GM18498 (cell line): ENCODE results near the gene AGAP1.
"Not testable (repeated sequence)": the region's sequence is repeated elsewhere in the genome, so short reads cannot be mapped to it uniquely, and the experiment has no call there.

Source experiments
- ATAC-seq: cut with Tn5 transposase; IDR thresholded peaks from one replicate; pipeline ENCODE4 v1.9.1; 2021; ENCODE audit warnings: mild to moderate bottlenecking, moderate library complexity; ENCODE audit not compliant: unreplicated experiment

Gene AGAP1

DNA sequence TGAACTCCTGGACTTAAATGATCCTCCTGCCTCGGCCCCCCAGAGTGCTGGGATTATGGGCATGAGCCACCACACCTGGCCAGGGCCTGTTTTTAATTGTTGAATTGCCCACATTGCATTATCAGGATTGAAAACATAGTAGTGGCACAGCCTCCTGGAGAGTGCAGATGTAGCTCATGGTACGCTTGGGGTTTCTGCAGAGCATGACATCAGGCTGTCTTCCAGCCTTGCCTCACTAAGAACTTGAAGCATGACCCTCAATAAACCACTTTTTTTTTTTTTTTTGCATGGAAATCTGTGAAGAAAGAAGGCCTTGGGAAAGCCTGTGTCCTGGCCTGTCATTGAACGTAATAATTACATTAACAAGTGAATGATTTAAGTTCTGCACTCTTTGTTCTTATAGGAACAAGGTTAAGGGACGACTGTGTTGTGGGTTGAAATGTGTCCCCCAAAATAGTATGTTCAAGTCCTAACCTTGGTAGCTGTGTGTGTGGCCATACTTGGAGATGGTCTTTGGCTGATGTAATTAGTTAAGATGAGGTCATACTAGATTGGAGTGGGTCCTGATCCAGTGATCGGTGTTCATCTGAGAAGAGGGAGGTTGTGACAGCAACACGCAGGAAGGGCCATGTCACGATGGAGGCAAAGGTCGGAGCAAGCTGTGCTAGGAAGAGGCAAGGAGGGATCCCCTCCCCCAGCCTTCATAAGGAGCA, 90.2 kb downstream of the AGAP1 start:
- ATAC-seq: no peak

DNA sequence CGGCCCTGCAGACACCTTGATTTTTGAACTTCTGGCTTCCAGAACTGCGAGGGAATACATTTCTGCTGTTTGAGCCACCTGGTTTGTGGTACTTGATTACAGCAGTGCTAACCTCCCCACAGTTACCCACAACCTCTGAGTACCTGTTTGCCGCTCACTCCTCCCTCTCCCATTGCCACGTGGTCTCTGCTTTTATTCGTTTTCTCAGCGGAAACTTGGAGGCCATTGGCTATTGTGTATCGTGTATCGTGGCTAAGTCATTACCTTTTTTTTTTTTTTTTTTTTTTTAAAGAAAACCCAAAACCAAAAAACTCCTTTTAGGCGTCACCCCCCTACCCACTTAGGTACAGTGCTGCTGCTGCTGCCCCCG, 90.8 kb downstream of the AGAP1 start:
- ATAC-seq: no peak

DNA sequence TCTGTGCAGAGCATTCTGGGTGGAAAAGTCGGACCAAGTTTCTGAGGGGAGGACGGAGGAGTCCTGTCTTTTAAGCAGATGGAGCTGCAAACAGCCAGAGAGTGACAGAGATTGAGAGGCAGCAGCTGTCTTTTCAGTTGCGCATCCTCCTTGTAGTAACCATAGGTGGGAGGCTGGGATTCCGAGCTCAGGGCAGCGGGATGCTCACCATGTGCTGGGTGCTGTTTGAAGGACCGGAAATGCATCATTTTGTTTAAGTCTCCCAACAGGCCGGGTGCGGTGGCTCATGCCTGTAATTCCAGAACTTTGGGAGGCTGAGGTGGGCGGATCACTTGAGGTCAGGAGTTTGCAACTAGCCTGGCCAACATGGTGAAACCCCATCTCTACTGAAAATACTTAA, 93.4 kb downstream of the AGAP1 start:
- ATAC-seq: no peak

DNA sequence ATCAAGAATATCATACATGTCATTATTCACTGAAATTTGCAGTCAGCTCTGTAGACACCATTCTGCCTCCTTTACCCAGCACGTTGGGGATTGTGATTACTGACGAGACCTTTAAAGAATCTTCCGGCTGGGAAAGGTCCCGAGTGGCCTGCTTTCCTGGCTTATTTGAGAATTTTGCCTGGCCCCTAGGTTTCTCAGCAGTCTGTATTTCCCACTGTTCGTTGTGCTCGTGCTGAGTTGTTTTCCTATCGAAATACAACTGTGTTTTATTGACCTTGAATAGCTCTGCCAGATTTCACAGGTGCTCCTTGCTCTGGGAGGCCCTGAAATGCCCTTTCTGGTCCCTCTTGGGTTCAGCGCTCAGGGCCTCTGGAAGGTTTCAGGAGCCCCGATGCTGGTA, 94.9 kb downstream of the AGAP1 start:
- no peak for ATAC-seq

DNA sequence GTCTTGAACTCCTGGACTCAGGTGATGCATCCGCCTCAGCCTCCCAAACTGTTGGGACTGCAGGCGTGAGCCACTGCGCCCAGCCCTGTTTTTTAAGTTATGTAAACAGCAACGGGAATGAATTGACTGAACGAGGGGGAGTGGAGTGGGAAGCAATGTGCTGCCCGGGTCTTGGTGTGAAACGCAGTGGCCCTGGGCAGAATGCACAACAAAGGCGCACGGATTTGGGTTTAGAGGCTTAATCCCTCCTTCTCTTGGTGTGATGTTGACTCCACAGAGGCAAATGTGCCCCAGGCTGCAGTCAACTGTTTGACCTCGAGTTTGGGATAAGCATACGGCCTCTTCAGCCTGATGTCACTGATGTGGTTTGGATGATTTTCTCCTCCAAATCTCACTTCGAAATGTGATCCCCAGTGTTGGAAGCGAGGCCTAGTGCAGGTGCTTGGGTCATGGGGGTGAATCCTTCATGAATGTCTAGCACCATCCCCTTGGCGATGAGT, 97.4 kb downstream of the AGAP1 start:
- ATAC-seq: no peak

DNA sequence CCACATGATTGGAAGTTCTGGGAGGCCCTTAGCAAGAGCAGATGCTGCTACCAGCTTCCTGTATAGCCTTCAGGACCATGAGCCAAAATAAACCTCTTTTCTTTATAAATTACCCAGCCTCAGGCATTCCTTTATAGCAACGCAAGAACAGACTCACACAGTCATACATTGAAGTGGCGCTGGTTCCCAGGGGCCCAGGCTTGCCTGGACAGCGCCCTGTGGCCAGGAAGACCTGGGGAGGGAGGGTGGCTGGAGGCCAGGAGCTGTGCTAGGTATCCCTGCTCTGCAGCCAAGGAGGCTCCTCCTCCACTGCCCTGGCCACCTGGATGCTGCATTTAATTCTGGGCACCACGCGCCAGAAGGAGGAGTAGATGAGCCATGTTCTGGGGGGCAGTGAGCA, 98.1 kb downstream of the AGAP1 start:
- no peak for ATAC-seq

DNA sequence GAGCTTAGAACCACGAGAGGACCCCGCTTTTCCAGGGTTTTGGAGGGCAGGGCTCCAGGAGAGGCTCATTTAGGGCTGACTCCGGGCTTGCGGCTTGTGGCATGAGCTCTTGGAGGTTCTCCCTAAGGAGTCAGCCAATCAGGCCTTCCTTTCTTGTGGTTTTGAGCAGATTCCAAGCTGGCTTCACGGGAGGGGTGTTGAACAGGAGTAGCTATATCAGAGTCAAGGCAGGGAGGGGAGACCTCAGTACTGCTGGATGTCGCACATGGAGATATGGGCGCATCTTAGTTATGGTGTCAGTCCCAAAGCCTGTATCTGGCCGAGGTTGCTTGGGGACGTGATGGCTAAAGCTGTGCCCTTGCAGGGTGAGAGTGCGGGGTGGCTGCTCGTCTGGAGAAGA, 98.6 kb downstream of the AGAP1 start:
- ATAC-seq: no peak

DNA sequence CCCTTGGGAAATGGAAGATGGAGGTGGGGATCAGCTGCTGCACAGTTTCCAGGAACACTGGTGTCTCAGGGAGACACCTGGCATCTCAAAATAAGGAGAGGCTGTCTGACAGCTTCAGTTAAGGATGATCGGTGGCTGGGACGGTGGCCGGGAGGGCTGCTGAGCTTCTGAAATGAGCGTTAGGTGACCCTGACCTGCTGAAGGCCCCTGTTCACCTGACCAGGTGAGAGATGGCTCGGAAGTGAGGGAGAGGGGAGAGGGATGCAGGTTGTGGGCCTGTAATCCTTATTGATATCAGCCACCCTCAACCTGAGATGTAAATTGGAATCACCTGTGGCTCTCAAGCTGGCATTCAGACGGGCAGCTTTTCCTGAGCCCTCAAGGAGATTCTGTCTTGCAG, 99.0 kb downstream of the AGAP1 start:
- ATAC-seq: no peak

DNA sequence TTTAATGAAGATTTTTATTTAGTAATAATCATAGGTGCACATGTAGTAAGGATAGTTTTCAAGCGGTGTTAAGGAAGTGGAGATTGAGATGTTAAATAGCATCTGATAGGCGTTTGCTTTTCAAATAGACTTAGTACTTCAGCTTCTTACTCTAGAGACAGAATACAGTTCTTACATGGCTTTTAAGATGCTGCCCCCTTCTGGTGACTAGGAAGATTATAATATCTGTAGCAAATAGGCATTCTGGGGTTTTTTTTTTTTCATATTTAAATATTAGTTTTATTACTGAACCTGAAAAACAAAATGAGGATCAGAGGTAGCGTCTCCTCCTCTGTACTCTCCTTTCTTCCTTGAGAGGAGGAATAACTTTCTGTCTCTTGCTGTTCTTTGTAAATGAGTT, 100.2 kb downstream of the AGAP1 start:
- ATAC-seq: no peak

DNA sequence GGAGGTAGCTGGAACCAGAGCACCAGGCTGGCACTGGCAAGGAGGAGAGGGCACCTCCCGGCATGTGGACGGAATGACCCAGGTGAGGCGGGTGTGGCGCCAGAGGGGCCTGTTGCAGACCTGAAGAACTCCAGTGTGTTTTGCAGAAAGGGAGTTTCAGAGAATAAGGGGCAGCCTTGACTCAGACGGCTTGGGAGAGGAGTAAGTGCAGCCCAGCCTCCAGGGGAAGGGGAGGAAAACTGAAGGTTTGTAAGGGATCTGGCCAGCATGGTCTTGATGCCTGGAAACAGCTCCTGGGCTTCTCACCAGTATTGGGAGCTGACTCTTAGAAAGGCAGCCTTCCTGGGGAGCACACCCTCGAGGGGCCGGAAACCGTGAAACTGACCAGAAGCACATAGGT, 101.1 kb downstream of the AGAP1 start:
- no peak for ATAC-seq

DNA sequence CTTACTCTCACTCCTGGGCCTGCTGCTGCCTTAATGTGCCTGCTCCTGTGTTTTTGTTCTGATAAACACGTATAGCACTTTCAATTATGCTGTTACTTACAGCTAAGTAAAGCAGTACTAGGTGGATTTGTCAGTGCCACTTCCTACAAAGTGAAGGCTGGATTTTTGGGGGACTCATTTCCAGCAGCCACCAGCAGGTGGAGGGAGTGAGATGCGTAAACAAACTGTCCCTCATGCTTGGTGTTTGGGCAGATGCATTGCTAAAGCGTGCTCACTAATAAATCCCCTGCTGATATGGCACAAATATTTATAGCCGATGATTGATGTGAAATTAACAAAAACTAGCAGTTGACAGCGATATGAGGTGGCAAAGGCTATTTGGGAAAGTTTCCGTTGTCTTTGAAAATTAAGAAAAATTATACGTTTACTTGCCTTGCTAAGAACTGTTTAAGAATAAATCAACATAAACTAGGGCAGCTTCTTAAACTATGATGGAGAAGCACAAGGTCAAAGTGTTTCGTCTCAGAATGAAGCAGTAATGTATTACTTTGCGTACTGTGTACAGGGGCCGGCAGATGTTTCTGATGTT, 101.7 kb downstream of the AGAP1 start:
- ATAC-seq: no peak

DNA sequence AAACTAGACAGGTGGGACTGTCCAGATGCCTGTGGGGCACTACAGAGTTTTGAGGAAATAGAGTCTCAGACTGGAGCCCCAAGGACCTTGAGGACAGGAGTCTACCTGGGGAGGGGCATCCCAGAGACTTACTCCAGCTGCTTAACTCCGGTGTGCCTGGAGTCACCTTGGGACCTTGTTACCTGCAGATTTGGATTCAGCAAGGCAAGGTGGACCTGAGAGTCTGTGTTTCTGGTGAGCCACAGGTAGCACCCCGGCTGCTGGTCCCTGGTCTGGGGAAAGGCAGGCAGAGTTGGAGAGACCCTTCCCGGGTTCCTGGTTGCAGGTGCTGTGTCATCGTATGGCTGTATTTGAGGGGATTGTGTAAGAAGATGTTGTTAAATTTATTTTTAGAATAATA, 102.4 kb downstream of the AGAP1 start:
- no peak for ATAC-seq

DNA sequence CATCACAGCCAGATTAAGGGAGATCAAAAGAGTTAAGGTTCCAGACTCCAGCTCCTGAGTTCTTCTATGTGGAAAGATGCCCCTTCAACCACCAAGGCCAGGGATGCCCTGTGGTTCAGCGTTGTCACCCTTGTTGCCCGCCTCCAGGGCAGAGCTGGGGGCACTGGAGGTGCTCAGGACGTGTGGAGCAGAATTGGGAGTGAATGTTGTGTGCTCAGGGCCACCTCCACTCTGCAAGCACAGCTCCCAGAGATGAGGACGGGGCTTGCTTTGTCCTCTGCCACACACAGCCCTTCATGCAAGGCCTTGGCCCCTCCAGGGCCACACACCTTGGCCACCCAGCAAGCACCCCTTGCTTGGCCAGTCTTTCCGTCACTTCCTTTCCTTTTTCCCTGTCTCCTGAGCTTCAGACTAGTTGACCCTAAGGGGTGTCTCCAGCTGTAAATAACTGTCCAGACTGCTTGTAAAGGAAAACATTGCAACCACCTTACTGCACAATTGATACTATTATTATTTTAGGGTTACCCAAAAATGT, 103.3 kb downstream of the AGAP1 start:
- ATAC-seq: no peak

DNA sequence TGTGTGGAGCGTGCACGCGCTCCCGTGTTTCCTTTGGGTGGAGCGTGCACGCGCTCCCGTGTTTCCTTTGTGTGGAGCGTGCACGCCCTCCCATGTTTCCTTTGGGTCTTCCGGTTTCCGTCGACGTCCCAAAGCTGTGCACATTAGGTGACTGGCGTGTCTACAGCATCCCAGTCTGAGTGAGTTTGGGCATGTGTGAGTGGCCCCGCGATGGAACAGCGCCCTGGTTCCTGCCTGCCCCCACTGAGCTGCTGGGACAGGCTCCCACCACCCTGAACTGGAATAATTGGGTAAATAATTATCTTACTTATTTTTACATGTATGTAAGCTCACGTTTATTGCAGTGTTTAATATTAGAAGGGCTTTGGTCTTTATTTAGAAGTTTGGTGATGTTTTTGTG, 104.2 kb downstream of the AGAP1 start:
- ATAC-seq: no peak

DNA sequence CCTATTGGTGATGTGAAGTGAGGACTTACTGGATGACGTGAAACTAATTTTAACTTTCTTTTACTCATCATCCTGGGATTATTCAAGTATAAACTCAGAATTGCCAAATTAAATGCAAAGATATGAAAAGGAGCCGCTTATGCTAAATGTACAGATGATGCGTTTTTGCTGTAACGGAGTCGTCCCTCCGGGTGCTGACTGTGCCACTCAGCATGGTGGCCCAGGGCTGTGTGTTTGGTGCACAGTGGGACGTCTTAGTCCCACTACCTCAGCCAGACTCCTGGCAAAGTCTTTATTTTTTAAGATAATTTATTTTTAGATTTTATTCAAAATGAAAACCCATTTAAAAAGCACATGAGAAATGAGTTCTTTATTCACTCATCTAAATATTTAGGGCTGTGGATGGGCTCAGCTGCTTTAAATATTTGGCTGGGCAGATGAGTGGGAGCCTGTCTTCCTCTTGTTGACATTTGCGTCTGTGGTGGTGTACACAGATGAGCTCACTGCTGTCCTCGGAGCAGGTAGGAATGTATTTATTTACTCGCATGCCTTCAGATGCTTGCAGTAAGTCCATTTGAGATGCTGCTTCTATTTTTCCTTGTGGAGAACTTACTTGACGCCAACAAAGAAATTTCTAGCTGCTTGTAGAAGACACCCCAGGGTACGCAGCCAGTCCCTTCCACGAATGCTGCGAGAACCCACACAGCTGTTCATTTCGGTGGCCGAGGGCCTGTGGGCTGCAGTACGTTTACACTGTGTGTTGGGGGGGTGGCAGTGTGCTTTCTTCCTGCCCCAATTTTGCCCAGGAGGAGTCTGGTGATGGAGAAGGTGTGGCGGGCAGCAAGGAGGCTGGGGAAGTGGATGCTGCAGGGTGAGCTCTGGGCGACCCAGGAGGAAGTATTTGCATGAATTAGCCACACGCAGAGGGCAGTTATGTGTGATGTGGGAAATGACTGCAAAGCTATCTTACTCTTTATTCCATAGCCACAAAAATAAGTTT, 105.0 kb downstream of the AGAP1 start:
- no peak for ATAC-seq

DNA sequence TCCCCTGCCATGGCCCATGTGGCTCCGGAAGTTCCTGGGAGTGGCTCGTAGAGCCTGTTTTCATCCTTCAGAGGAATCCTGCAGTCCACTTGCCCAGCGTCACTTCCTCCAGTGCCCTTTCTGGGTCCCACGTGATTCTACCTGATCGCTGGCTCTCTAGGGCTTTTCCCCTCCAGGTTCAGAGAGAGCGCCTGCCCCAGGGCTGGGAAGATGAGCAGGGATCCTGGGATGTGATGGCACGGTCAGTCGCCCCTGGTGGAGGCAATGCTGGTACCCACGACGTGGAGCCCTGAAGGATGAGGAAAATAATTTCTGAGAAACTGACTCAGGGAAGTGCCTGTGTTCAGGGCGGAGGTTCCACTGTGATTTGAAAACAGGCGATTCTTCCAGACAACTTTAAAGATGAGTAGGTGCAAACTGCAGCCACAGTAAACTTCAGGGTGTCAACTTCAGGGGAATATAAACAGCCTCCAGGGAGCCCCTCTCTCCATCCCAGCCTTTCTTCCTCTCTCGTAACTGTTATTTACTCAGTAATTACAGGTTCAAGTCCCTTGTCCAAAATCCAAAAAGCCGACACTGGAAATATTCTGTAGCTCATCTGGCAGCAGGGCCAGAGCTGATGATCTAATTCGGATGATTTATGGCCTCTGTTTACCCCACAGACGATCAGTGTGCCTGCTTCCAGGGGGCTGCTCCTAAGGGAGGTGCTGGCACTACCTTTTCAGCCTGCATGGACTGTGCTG, 105.9 kb downstream of the AGAP1 start:
- ATAC-seq: no peak

DNA sequence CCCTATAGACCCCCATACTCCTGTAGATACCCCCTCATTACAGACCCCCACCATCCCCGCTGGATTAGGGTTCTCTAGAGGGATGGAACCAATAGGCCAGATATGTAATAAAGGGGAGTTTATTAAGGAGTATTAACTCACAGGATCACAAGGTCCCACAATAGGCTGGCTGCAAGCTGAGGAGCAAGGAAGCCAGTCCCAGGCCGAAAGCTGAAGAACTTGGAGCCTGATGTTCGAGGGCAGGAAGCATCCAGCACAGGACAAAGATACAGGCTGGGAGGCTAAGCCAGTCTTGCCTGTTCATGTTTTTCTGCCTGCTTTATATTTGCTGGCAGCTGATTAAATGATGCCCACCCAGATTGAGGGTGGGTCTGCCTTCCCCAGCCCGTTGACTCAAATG, 106.6 kb downstream of the AGAP1 start:
- ATAC-seq: no peak

DNA sequence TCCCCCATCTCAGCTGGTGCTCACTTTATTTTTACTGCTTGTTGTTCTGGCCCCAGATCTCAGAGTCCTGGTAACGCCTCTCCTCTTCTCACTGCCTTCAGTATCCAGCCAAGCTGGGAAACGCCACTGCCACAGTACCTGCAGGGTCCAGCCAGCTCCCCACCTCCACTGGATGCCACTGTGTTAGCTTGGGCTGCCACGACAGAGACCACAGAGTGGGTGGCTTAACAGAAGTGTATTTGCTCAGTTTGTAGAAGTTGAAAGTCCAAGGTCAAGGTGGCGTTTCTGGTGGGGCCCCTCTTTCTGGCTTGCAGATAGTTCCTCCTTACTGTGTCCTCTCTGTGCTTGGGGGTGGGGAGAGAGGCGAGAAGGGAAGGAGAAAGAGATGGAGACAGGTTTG, 107.1 kb downstream of the AGAP1 start:
- ATAC-seq: no peak

DNA sequence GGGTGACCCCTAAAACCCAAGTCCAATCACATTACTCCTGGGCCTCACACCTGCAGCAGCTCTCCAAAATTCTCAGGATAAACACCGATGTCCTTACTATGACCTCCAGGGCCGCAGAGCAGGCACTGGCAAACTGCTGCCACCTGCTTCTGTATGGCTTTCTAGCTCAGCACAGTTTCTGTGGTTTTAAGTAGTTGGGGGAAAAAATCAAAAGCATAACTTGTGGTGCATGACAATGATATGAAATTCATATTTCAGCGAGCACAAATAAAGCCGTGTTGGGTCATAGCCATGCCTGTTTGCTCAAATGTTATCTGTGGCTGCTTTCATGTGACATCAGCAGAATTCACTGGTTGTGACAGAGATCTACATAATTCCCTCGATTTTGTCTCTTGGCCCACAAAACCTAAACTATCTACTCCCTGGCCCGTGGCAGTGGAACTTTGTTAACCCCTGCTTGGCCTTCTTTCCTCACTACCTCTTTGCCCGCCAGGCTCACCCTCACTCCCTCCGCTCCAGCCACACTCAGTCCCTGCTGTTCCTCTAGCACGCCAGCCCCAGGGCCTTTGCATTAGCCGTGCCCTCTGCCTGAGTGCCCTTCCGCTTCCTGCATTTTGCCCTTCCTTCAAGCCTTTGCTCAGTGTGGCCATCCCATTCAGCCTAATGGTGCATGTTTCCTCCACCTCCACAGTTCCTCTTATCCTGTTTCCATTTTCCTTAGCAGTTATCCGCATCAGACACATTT, 108.3 kb downstream of the AGAP1 start:
- ATAC-seq: no peak

DNA sequence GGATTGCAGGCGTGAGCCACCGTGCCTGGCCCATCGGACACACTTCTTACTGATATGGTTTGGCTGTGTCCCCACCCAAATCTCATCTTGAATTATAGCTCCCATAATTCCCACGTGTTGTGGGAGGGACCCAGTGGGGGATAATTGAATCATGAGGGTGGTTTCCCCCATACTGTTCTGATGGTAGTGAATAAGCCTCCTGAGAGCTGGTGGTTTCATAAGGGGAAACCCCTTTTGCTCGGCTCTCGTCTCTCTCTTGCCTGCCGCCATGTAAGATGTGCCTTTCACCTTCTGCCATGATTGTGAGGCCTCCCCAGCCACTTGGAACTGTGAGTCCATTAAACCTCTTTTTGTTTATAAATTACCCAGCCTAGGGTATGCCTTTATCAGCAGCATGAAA, 109.1 kb downstream of the AGAP1 start:
- ATAC-seq: not testable (repeated sequence)
